Measurements from ENCODE around the gene SH3BP1.

The SH3BP1 gene

GRCh38 chr22:37640591-37641560 is 1.4 kb downstream of the SH3BP1 start:
- Histone ChIP-seq H3K9me3 (ENCODE audit: insufficient read depth, low read length) (no peaks in the 10 kb centered on the region), H3F3A (ENCODE audit: insufficient read depth) (peaks cover 19% of the 10 kb centered on the region; the same call in 1 of the 2 replicates), H3K27me3 (ENCODE audit: low read length) (no peaks in the 10 kb centered on the region), H4K20me1 (ENCODE audit: low read depth, low read length) (no peaks in the 10 kb centered on the region), H3K9me2 (replicated peaks; ENCODE audit: insufficient read depth, low read length) (no peaks in the 10 kb centered on the region), H3K9ac (ENCODE audit: low read length) (peak overlapping the region; percentile 94), H3K4me3 (ENCODE audit: insufficient read depth, low read length, poor library complexity, severe bottlenecking) (peak overlapping the region; percentile 86), H3K27ac (ENCODE audit: low read depth, low read length) (peak overlapping the region; percentile 81), H2AFZ (ENCODE audit: low read depth, low read length, severe bottlenecking) (no peak overlapping the region), H3K4me2 (ENCODE audit: low read depth, low read length, poor library complexity, severe bottlenecking) (peak overlapping the region; percentile 86), H3K36me3 (ENCODE audit: low read length) (no peaks in the 10 kb centered on the region), H3K79me2 (ENCODE audit: insufficient read depth, low read length) (peaks cover 12% of the 10 kb centered on the region)
- TF ChIP-seq CTCF (IDR thresholded peaks at IDR 0.05; ENCODE audit: insufficient read depth, low read length, poor library complexity, severe bottlenecking): no peak
- no peak for TF ChIP-seq EZH2phosphoT487 (conservative IDR thresholded peaks at IDR 0.05; ENCODE audit: low read length)

- no peaks in the 10 kb centered on the region for H3K27me3 ChIP-seq (ENCODE audit: low read length)
- H3K4me2 ChIP-seq (ENCODE audit: low read depth, low read length, poor library complexity, severe bottlenecking): peak overlapping the region; percentile 86
- H3F3A ChIP-seq (ENCODE audit: insufficient read depth): peaks cover 19% of the 10 kb centered on the region; the same call in 1 of the 2 replicates
- TF ChIP-seq CTCF (IDR thresholded peaks at IDR 0.05; ENCODE audit: insufficient read depth, low read length, poor library complexity, severe bottlenecking) (no peak), EZH2phosphoT487 (conservative IDR thresholded peaks at IDR 0.05; ENCODE audit: low read length) (no peak)
- no peaks in the 10 kb centered on the region for H3K9me3 ChIP-seq (ENCODE audit: insufficient read depth, low read length)
- no peaks in the 10 kb centered on the region for H3K9me2 ChIP-seq (replicated peaks; ENCODE audit: insufficient read depth, low read length)
- no peak overlapping the region for H3K4me3 ChIP-seq (ENCODE audit: insufficient read depth, low read length, poor library complexity, severe bottlenecking)
- no peak overlapping the region for H2AFZ ChIP-seq (ENCODE audit: low read depth, low read length, severe bottlenecking)
- H3K27ac ChIP-seq (ENCODE audit: low read depth, low read length): 0 out of 2 replicates have a peak overlapping the region, but pooled peaks have one; percentile 1
- H4K20me1 ChIP-seq (ENCODE audit: low read depth, low read length): no peaks in the 10 kb centered on the region
- peaks cover 12% of the 10 kb centered on the region for H3K79me2 ChIP-seq (ENCODE audit: insufficient read depth, low read length)
- no peak overlapping the region; the same call in 1 of the 2 replicates for H3K9ac ChIP-seq (ENCODE audit: low read length)
- H3K36me3 ChIP-seq (ENCODE audit: low read length): no peaks in the 10 kb centered on the region
Measured at GRCh38 chr22:37641561-37641949, 2.1 kb downstream of the SH3BP1 start.

- H3K4me2 ChIP-seq (ENCODE audit: low read depth, low read length, poor library complexity, severe bottlenecking): no peak overlapping the region
- no peak overlapping the region for H3K4me3 ChIP-seq (ENCODE audit: insufficient read depth, low read length, poor library complexity, severe bottlenecking)
- no peak for TF ChIP-seq EZH2phosphoT487 (conservative IDR thresholded peaks at IDR 0.05; ENCODE audit: low read length)
- peak; percentile 81 for TF ChIP-seq CTCF (IDR thresholded peaks at IDR 0.05; ENCODE audit: insufficient read depth, low read length, poor library complexity, severe bottlenecking)
- no peak overlapping the region for H3K27ac ChIP-seq (ENCODE audit: low read depth, low read length)
- H3K36me3 ChIP-seq (ENCODE audit: low read length): no peaks in the 10 kb centered on the region
- no peaks in the 10 kb centered on the region for H3K9me3 ChIP-seq (ENCODE audit: insufficient read depth, low read length)
- H2AFZ ChIP-seq (ENCODE audit: low read depth, low read length, severe bottlenecking): no peak overlapping the region
- no peaks in the 10 kb centered on the region for H3K9me2 ChIP-seq (replicated peaks; ENCODE audit: insufficient read depth, low read length)
- H3F3A ChIP-seq (ENCODE audit: insufficient read depth): peaks cover 19% of the 10 kb centered on the region; the same call in 1 of the 2 replicates
- no peak overlapping the region for H3K9ac ChIP-seq (ENCODE audit: low read length)
- H4K20me1 ChIP-seq (ENCODE audit: low read depth, low read length): no peaks in the 10 kb centered on the region
- H3K27me3 ChIP-seq (ENCODE audit: low read length): no peaks in the 10 kb centered on the region
- peaks cover 12% of the 10 kb centered on the region for H3K79me2 ChIP-seq (ENCODE audit: insufficient read depth, low read length)
Measured at GRCh38 chr22:37643225-37643847, 3.9 kb downstream of the SH3BP1 start.
